Hippocampal formation (tissue), 2 donors: ENCODE measurements around the gene XIRP1.

Experiments
- DNase-seq, 2 donors: peaks; one replicate each; lab custom pipeline; 2025; lab: John Stamatoyannopoulos, UW

The XIRP1 gene

DNA sequence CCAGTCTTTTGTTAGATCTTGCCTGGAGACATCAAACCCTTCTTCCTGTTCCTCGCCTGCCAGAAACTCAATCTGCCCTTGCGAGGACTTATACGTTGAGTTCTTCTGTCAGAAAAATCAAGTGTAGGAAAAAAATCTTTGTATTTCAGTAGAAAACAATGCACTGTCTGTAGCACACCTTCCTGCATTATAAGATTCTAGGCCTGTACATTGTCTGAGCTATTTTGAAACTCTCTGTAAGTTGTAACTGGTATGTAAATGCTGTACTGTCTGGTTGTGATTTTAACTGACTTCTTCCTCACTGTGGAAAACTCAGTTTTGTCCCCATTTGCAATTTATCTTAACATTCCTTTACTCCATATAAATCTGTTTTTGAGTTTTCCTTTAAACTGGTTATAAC lies 17.7 kb upstream of the XIRP1 start:
- no peak for DNase-seq

GRCh38 chr3:39209329-39209970 lies 17.1 kb upstream of the XIRP1 start:
- no peak for DNase-seq

GRCh38 chr3:39208463-39209055 lies 16.2 kb upstream of the XIRP1 start:
- peak; percentile 23 to 52 for DNase-seq

DNA sequence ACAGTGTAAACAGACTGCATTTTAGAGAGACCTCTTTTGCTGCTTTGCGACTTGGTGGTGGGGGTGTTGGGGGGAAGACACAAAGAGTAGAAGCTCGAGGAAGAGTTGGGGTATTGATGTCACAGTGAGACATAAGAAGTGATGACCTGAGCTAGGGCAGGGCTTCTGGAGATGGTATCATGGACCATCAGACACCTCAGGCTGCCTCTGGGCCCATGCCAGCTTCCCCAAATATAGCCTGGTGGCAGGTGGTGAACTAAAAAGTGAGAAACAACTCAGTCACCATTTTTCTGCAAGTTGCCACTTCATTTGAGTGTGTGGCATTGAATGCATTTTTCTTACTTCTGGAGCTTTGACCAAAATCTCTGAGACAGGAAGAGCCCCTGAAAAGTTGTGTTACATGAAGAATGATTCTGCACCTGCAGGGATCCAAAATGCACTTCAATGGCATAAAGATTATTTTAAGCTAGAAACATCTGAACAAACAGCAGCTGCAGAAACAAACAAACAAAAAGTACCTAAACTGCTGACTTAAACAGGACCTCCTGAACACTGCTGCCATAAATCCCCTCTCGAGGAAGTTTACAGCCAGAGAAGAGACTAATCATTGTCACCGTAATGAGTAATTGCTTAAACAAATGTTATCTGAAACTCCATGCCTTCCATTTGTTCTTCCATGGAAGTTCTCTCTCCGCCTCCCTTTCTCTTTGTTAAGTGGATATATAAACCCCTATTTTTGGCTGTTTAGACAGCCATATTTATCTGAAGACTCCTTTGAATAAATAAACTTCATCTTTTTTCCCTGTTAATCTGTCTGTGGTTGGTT lies 15.2 kb upstream of the XIRP1 start:
- no peak for DNase-seq

- DNase-seq = no peak
These were observed 13.6 kb upstream of the XIRP1 start for GRCh38 chr3:39205919-39206516.

- DNase-seq = no peak
These were observed 12.7 kb upstream of the XIRP1 start for GRCh38 chr3:39205131-39205530.

DNA sequence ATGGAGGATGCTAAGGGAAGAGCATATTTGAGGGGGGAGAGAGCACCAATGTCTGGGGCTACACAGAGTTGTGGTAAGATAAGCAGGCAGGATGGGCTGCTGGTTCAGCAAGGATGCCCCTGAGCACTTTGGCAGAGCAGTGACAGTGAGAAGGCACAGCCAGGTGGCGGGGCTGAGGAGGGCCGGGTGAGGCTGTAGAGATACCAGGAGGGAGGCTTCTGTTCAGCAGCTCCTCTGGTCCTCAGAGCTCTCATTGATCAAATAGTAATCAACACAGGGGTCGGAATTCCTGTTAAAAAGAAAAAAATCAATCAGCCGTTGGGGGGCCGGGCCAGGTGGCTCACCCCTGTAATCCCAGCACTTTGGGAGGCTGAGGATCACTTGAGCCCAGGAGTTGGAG lies 11.5 kb upstream of the XIRP1 start:
- no peak for DNase-seq

DNA sequence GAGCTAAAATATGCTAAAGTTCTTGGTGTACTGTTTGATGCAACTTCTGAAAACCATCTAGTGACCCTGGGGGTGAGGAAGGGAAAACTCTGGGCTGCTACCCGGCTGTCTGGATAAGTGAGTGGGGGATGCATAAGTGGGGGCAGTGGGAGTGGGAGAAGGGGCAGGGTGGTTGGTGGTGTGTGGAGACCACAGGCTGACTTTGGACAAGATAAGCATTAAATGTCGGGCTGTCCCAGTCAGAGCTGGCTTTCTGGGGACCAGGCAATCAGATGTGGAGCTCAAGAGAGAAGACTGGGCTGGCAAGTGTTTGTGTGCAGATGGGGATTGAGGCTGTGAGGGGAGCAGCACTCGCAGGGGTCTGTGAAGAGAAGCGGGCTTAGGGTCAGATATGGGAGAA lies 11.0 kb upstream of the XIRP1 start:
- DNase-seq = no peak

GRCh38 chr3:39202094-39202493 lies 9.7 kb upstream of the XIRP1 start:
- DNase-seq = no peak

DNA sequence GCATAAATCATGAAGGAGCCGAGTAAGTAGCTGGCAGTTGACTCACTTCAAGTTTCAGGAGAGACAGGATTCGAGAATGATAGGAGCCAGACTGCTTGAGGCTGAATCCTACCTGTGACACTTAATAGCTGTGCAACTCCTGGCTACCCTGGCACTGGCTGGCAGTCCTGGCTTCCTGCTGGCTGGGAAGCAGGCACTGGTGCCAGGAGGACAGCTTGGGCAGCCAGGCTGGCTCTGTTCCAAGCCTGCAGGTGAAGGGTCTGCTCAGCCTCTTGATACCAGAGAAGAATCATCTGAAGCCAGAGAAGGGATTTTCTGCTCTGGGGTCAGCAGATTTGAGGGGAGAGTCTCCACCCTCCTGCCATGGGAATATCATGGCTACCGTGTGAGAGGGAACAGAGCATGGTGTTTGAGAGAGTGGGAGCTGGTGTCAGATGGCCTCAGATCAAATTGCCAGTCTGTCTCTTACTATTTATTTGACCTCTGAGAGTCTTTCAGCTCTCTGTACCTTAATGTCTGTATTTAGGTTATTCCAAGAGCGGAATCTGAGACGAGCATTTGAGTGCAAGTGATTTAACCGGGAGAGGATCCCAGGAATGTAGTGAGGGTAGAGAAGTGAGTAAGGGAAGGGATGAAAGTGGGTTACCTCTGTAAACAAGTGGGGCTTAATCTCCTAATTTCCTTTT lies 4.4 kb upstream of the XIRP1 start:
- no peak for DNase-seq

GRCh38 chr3:39196034-39196433 lies 3.6 kb upstream of the XIRP1 start:
- DNase-seq = no peak

GRCh38 chr3:39193391-39193790 lies 996 bp upstream of the XIRP1 start:
- DNase-seq = no peak

DNA sequence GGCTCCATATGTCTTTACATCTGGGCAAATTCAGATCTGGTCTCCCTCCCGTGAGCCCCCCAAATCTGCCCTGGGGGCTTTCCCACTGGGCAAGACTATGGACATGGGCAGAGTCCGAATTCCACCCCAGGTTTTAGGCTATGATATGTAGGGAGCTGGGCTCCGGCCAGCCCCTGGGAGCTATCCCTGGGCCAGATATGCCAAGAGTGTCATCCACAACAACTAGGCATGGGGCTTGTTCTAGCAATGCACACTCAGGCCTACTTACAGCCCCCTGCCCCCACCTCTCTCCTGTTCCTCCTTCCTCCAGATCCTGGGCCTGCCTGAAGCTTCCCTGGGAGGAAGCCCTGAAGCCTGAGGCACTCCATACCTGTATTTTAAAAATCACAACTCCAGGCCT lies 622 bp downstream of the XIRP1 start:
- DNase-seq = no peak

- no peak for DNase-seq
These were observed 1.3 kb downstream of the XIRP1 start for GRCh38 chr3:39191111-39191510.

- no peak for DNase-seq
These were observed 1.9 kb downstream of the XIRP1 start for GRCh38 chr3:39190281-39191025.

- DNase-seq = peak in 1 of 2 donors; percentile 58
These were observed 2.5 kb downstream of the XIRP1 start for GRCh38 chr3:39189959-39190269.

DNA sequence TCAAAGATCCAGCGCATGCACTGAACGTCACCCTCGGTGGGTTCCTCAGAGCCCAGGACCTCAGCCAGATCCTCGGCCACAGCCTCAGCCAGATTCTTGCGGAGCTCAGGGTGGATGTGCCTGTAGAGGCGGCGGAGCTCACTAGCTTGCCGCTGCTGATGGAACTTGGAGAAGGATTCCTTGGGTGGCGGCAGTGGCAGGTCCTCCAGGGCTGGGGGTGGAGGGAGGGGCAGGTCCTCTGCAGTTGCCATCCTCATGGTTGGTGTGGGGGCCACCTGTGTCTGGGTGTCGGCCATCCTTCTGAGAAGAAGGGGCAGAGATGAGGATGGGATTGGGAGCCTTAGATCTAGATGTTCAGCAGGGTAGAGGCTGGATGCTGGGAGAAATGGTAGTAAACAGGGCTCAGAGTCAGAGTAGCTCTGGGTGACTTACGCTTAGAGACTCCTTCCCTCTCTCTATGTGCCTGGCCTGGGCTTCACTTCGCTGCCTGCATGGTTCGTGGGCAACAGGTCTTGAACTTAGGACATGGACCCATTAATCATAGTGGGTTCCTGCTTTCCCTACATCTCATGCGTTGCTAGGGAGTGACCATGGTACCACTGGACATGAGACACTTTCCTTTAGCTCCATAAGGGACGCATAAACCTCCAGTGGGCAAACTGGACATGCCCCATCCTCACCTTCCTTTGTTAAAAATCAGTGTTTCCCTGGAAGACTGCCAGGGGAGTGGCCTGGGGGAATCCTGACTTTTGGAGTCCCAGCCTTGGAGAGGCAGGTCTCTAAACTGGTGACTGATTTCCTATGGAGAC lies 3.0 kb downstream of the XIRP1 start:
- DNase-seq = peak in 1 of 2 donors; percentile 42

DNA sequence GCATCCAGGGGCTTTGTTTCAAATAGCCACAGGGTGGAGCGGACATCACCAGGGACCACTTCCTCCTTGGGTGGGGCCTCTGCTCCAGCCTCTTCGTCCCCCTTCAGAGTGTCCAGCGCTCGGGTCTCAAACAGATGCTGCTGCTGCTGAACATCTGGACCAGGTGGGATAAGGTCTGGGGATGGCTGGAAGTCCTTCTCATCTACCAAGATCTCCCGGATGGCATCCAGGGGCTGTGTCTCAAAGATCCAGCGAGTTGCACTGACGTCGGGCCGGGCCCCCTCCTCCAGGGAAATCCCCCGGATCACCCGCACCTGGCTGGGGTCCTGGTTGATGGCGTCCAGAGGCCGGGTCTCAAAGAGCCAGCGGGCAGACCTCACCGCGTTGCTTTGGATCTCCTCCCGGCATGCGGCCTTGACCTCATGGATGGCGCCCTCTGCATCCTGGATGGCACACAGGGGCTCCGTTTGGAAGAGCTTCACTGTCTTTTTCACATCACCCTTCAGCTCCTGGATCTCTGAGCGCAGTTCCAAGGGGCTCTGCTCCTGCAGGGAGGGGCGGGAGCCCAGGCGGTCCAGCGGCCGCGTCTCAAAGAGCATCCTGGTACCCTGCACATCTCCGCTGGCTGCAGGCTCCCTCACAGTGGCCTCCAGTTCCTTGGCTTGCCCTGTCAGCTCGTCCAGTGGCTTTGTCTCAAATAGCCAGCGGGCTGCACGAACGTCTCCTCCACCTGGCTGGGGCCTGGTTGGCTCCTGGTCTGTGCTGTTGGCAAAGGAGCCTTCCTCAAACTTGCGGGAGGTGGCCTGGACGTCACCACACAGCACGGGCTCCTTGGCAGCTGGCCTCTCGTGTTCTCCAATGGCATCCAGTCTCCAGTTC lies 3.9 kb downstream of the XIRP1 start:
- DNase-seq = no peak

GRCh38 chr3:39187372-39188155 lies 4.8 kb downstream of the XIRP1 start:
- no peak for DNase-seq
